ENCODE measurements around the gene NELFA.

NELFA gene

DNA sequence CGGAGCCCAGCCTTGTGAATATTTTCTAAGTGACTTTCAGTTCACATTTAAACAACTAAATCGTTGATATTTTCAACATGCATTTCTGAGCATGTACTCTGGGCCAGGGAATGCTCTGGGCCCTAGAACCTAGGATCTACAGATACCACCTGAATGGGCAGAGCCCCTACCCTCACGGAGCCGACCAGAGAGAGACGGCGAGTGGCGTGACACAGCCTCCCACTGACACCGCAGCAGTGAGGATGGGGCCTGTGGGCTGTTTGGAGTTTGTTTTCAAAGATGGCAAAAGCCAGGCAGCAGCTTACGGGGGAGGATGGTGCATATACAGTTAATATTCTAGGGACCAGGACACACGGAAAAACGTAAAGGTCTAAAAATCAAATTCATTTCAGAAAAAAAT lies 17.7 kb downstream of the NELFA start:
- no peaks in the 10 kb centered on the region for H3K9me3 ChIP-seq (ENCODE audit: control insufficient read depth, low read length)
- WGBS = 97% methylated on average over 11 of the region's 11 CpGs
- H3K18ac ChIP-seq (ENCODE audit: low read depth in 1 of 2, low read length in 2 of 2) = no peak overlapping the region
- no peak overlapping the region for H3K4me2 ChIP-seq (ENCODE audit: low read length, poor library complexity, severe bottlenecking)
- no peak overlapping the region for H3K14ac ChIP-seq (ENCODE audit: low read length in 2 of 2)
- H2AFZ ChIP-seq (ENCODE audit: low read depth, low read length) = no peak overlapping the region
- H3K4ac ChIP-seq (ENCODE audit: low read depth in 1 of 2, low read length in 2 of 2) = no peak overlapping the region
- no peak overlapping the region for H3K9ac ChIP-seq (ENCODE audit: low read length)
- H2BK15ac ChIP-seq (ENCODE audit: low read depth, poor library complexity, severe bottlenecking) = no peak overlapping the region
- no peak for DNase-seq
- no peak overlapping the region for H3K27ac ChIP-seq (ENCODE audit: low read length, poor library complexity, severe bottlenecking)
- H3K27me3 ChIP-seq (ENCODE audit: control insufficient read depth in 1 of 2, insufficient read depth in 1 of 2, low read length in 2 of 2) = no peaks in the 10 kb centered on the region
- no peak overlapping the region for H2BK5ac ChIP-seq (ENCODE audit: low read depth, low read length, poor library complexity, severe bottlenecking)
- H3K23ac ChIP-seq (ENCODE audit: low read length in 2 of 2) = no peak overlapping the region
- H2BK120ac ChIP-seq (ENCODE audit: low read depth, low read length) = no peak overlapping the region
- H4K8ac ChIP-seq (ENCODE audit: low read length) = no peak overlapping the region
- no peak overlapping the region for H3K4me3 ChIP-seq (ENCODE audit: insufficient read depth in 1 of 2, low read depth in 1 of 2, low read length in 2 of 2)
- H4K91ac ChIP-seq (ENCODE audit: low read length) = no peak overlapping the region
- H3K79me1 ChIP-seq (replicated peaks; ENCODE audit: low read length, poor library complexity, severe bottlenecking) = peaks cover 54% of the 10 kb centered on the region
- H2BK12ac ChIP-seq (ENCODE audit: low read length in 2 of 2) = no peak overlapping the region
- H3K4me1 ChIP-seq (ENCODE audit: control insufficient read depth, insufficient read depth, low read depth, low read length) = peaks cover 4% of the 10 kb centered on the region
- no peak overlapping the region for H2AK5ac ChIP-seq (ENCODE audit: low read length, severe bottlenecking)
- H3K36me3 ChIP-seq (ENCODE audit: control insufficient read depth in 1 of 2, insufficient read depth in 2 of 2, low read depth in 1 of 2, low read length in 2 of 2) = peaks cover 36 to 65% of the 10 kb centered on the region in 2 experiments

DNA sequence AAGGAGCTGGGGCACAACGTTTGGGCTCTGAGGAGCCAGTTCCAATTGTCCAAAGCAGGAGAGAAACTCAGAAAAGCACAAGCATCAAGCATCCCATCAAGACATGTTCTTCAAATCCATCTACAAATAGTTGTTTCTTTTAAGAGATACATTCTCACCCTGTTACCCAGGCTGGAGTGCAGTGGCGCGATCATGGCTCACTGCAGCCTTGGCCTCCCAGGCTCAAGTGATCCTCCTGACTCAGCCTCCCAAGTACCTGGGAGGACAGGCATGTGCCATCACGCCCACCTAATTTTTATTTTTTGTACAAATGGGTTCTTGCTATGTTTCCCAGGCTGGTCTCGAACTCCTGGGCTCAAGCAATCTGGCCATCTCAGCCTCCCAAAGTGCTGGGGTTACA lies 18.1 kb downstream of the NELFA start:
- Histone ChIP-seq H3K4me3 (ENCODE audit: insufficient read depth in 1 of 2, low read depth in 1 of 2, low read length in 2 of 2) (no peak overlapping the region), H3K27ac (ENCODE audit: low read length, poor library complexity, severe bottlenecking) (no peak overlapping the region), H3K79me1 (replicated peaks; ENCODE audit: low read length, poor library complexity, severe bottlenecking) (peaks cover 58% of the 10 kb centered on the region), H3K18ac (ENCODE audit: low read depth in 1 of 2, low read length in 2 of 2) (no peak overlapping the region), H3K27me3 (ENCODE audit: control insufficient read depth in 1 of 2, insufficient read depth in 1 of 2, low read length in 2 of 2) (no peaks in the 10 kb centered on the region), H2AFZ (ENCODE audit: low read depth, low read length) (no peak overlapping the region), H3K4ac (ENCODE audit: low read depth in 1 of 2, low read length in 2 of 2) (no peak overlapping the region), H3K9ac (ENCODE audit: low read length) (no peak overlapping the region), H3K9me3 (ENCODE audit: control insufficient read depth, low read length) (no peaks in the 10 kb centered on the region), H3K4me2 (ENCODE audit: low read length, poor library complexity, severe bottlenecking) (no peak overlapping the region), H4K91ac (ENCODE audit: low read length) (no peak overlapping the region), H3K23ac (ENCODE audit: low read length in 2 of 2) (no peak overlapping the region), H2BK12ac (ENCODE audit: low read length in 2 of 2) (no peak overlapping the region), H3K36me3 (ENCODE audit: control insufficient read depth in 1 of 2, insufficient read depth in 2 of 2, low read depth in 1 of 2, low read length in 2 of 2) (peaks cover 40 to 69% of the 10 kb centered on the region in 2 experiments), H3K14ac (ENCODE audit: low read length in 2 of 2) (no peak overlapping the region), H2AK5ac (ENCODE audit: low read length, severe bottlenecking) (no peak overlapping the region), H2BK15ac (ENCODE audit: low read depth, poor library complexity, severe bottlenecking) (no peak overlapping the region), H2BK5ac (ENCODE audit: low read depth, low read length, poor library complexity, severe bottlenecking) (no peak overlapping the region), H4K8ac (ENCODE audit: low read length) (no peak overlapping the region), H3K4me1 (ENCODE audit: control insufficient read depth, insufficient read depth, low read depth, low read length) (peaks cover 4% of the 10 kb centered on the region), H2BK120ac (ENCODE audit: low read depth, low read length) (no peak overlapping the region)
- no peak for DNase-seq
- 98% methylated on average over 5 of the region's 5 CpGs for WGBS

DNA sequence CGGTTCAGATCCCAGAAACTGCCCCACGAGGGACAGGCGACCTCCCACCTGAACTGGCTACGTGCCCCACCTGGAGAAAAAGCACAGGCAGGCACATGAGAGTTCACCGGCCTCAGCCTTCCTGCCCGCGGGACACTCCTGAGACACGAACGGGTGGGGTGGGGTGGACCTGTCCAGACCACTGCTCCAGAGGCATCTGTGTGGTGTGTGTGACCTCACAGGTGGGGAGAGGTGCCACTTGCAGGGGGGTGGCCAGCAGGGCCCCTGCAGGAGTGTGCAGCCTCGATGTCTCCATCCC lies 18.5 kb downstream of the NELFA start:
- Histone ChIP-seq H3K4me1 (ENCODE audit: control insufficient read depth, insufficient read depth, low read depth, low read length) (peaks cover 4% of the 10 kb centered on the region), H2BK5ac (ENCODE audit: low read depth, low read length, poor library complexity, severe bottlenecking) (no peak overlapping the region), H2BK15ac (ENCODE audit: low read depth, poor library complexity, severe bottlenecking) (no peak overlapping the region), H3K79me1 (replicated peaks; ENCODE audit: low read length, poor library complexity, severe bottlenecking) (peaks cover 61% of the 10 kb centered on the region), H3K4ac (ENCODE audit: low read depth in 1 of 2, low read length in 2 of 2) (no peak overlapping the region), H4K8ac (ENCODE audit: low read length) (no peak overlapping the region), H4K91ac (ENCODE audit: low read length) (no peak overlapping the region), H3K23ac (ENCODE audit: low read length in 2 of 2) (no peak overlapping the region), H2AFZ (ENCODE audit: low read depth, low read length) (no peak overlapping the region), H3K14ac (ENCODE audit: low read length in 2 of 2) (no peak overlapping the region), H2BK12ac (ENCODE audit: low read length in 2 of 2) (no peak overlapping the region), H2BK120ac (ENCODE audit: low read depth, low read length) (no peak overlapping the region), H3K18ac (ENCODE audit: low read depth in 1 of 2, low read length in 2 of 2) (no peak overlapping the region), H2AK5ac (ENCODE audit: low read length, severe bottlenecking) (no peak overlapping the region), H3K27ac (ENCODE audit: low read length, poor library complexity, severe bottlenecking) (no peak overlapping the region), H3K27me3 (ENCODE audit: control insufficient read depth in 1 of 2, insufficient read depth in 1 of 2, low read length in 2 of 2) (no peaks in the 10 kb centered on the region), H3K9ac (ENCODE audit: low read length) (no peak overlapping the region), H3K9me3 (ENCODE audit: control insufficient read depth, low read length) (no peaks in the 10 kb centered on the region), H3K4me3 (ENCODE audit: insufficient read depth in 1 of 2, low read depth in 1 of 2, low read length in 2 of 2) (no peak overlapping the region), H3K36me3 (ENCODE audit: control insufficient read depth in 1 of 2, insufficient read depth in 2 of 2, low read depth in 1 of 2, low read length in 2 of 2) (peaks cover 43 to 73% of the 10 kb centered on the region in 2 experiments), H3K4me2 (ENCODE audit: low read length, poor library complexity, severe bottlenecking) (no peak overlapping the region)
- DNase-seq = no peak
- WGBS = 93% methylated on average over 10 of the region's 10 CpGs

DNA sequence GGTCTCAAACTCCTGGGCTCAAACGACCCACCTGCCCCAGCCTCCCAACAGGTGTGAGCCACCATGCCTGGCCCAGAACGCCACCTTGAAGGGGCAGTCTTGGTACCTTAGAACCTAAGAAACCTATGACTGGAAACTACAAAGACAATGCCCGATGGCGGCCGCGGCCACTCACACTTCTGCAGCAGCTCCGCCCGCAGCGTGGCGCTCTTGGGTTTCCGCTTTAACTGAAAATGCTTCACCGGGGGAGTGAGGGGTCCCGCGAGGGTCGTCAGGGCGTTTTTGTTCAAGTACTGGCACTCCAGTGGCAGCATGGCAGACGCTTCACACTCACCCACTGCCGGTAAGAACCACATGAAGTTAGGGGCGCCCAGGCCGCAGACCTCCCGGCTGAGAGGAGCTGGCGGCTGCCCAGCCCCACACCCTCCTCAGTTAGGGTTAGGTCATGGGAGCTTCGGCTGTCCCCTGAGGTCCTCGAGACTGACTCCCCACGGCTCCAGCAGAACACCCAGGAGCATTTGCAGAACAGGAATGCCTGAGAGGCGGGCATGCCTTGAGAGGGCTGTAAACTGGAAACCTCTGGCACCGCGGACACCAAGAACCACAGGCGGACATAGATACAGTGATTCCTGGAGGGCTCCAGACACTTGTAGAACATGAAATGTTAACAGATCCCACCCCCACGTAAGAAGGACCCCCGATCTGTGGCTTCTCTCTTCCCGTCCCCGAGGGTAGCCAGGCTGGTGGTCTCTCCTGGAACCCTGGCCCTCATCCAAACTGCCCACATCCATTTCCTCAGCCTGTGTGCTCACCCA lies 19.0 kb downstream of the NELFA start:
- Histone ChIP-seq H3K4me1 (ENCODE audit: control insufficient read depth, insufficient read depth, low read depth, low read length) (peaks cover 4% of the 10 kb centered on the region), H4K8ac (ENCODE audit: low read length) (no peak overlapping the region), H3K9ac (ENCODE audit: low read length) (no peak overlapping the region), H2BK15ac (ENCODE audit: low read depth, poor library complexity, severe bottlenecking) (no peak overlapping the region), H4K91ac (ENCODE audit: low read length) (no peak overlapping the region), H3K4me2 (ENCODE audit: low read length, poor library complexity, severe bottlenecking) (no peak overlapping the region), H3K4me3 (ENCODE audit: insufficient read depth in 1 of 2, low read depth in 1 of 2, low read length in 2 of 2) (no peak overlapping the region), H3K18ac (ENCODE audit: low read depth in 1 of 2, low read length in 2 of 2) (no peak overlapping the region), H2BK5ac (ENCODE audit: low read depth, low read length, poor library complexity, severe bottlenecking) (no peak overlapping the region), H3K27ac (ENCODE audit: low read length, poor library complexity, severe bottlenecking) (no peak overlapping the region), H3K23ac (ENCODE audit: low read length in 2 of 2) (no peak overlapping the region), H3K4ac (ENCODE audit: low read depth in 1 of 2, low read length in 2 of 2) (no peak overlapping the region), H2AFZ (ENCODE audit: low read depth, low read length) (no peak overlapping the region), H3K79me1 (replicated peaks; ENCODE audit: low read length, poor library complexity, severe bottlenecking) (peaks cover 63% of the 10 kb centered on the region), H2BK12ac (ENCODE audit: low read length in 2 of 2) (no peak overlapping the region), H3K14ac (ENCODE audit: low read length in 2 of 2) (no peak overlapping the region), H3K9me3 (ENCODE audit: control insufficient read depth, low read length) (no peaks in the 10 kb centered on the region), H2BK120ac (ENCODE audit: low read depth, low read length) (no peak overlapping the region), H3K36me3 (ENCODE audit: control insufficient read depth in 1 of 2, insufficient read depth in 2 of 2, low read depth in 1 of 2, low read length in 2 of 2) (peaks cover 49 to 79% of the 10 kb centered on the region in 2 experiments), H3K27me3 (ENCODE audit: control insufficient read depth in 1 of 2, insufficient read depth in 1 of 2, low read length in 2 of 2) (no peaks in the 10 kb centered on the region), H2AK5ac (ENCODE audit: low read length, severe bottlenecking) (no peak overlapping the region)
- 96% methylated on average over 33 of the region's 33 CpGs for WGBS
- no peak for DNase-seq

Data from mesenchymal stem cell (in vitro differentiated cells and primary cell).